Esophagus muscularis mucosa (tissue), 4 donors: ENCODE measurements around the gene SPARC. TPM values are rescaled to one million over a fixed set of nuclear protein-coding genes. Genes with fewer than 3 reads are reported as not detected.

Experiments used
- DNase-seq: peaks from one replicate; pipeline ENCODE4 v3.0.0-alpha.2; 2017; ENCODE audit errors: extremely low spot score
- H3K27ac ChIP-seq, 4 donors: fragments of 200-600 bp; sonication (generic); replicated peaks in 1 of 4; 1 replicate in 3 of 4; 2 replicates in 1 of 4; pipeline ENCODE4 v1.5.1; 2016 to 2019; ENCODE audit warnings: mild to moderate bottlenecking in 1 of 4
- H3K27me3 ChIP-seq, 4 donors: fragments of 200-600 bp; sonication (generic); one replicate each; pipeline versions ENCODE4 v1.5.1 to v1.6.0; 2016 to 2019
- H3K36me3 ChIP-seq, 4 donors: fragments of 200-600 bp; sonication (generic); one replicate each; pipeline ENCODE4 v1.5.1; 2016 to 2019
- H3K4me1 ChIP-seq, 4 donors: fragments of 200-600 bp; sonication (generic); one replicate each; pipeline ENCODE4 v1.5.1; 2016 to 2019
- H3K4me3 ChIP-seq, 4 donors: fragments of 200-600 bp; sonication (generic); 1 replicate in 2 of 4; 2 replicates in 2 of 4; pipeline ENCODE4 v1.5.1; 2016 to 2019; ENCODE audit warnings: mild to moderate bottlenecking in 4 of 4, moderate library complexity in 1 of 4
- H3K9me3 ChIP-seq, 4 donors: fragments of 200-600 bp; sonication (generic); 1 replicate in 3 of 4; 2 replicates in 1 of 4; pipeline ENCODE4 v1.5.1; 2016 to 2019
- CTCF ChIP-seq, 3 experiments: fragments of 200-600 bp in 2 of 3; fragments of 450-650 bp in 1 of 3; sonication (generic) in 2 of 3; IDR thresholded peaks; one replicate each; pipeline ENCODE4 v1.5.1; 2017 to 2019; ENCODE audit warnings: antibody characterized with exemption in 3 of 3, mild to moderate bottlenecking in 2 of 3, moderate library complexity in 1 of 3
- EP300 ChIP-seq: sonication (generic); formaldehyde crosslinking; IDR thresholded peaks from one replicate; pipeline ENCODE4 v1.6.1; 2017; ENCODE audit warnings: antibody characterized with exemption
- POLR2A ChIP-seq: fragments of 450-650 bp; IDR thresholded peaks from one replicate; pipeline ENCODE4 v1.6.1; 2017; ENCODE audit warnings: antibody characterized with exemption, moderate library complexity, mild to moderate bottlenecking, low read depth
- POLR2AphosphoS5 ChIP-seq, 2 donors: sonication (generic); formaldehyde crosslinking; IDR thresholded peaks; one replicate each; pipeline ENCODE4 v1.6.1; 2017; ENCODE audit warnings: antibody characterized with exemption in 2 of 2
- WGBS: methylation state at CpG from one replicate; pipeline ENCODE4 v1.1.5; 2018; 5-methylcytosine and 5-hydroxymethylcytosine counted together
- intact Hi-C: fragments of 100-400 bp; cut with DNase I; formaldehyde crosslinking; loops from one replicate; pipeline ENCODE4 v1.15.1; 2023
- total RNA-seq, 4 donors: library from RNA; depleted of rRNA; stranded (reverse); fragments of >200 nt; gene quantifications; one replicate each; pipeline versions ENCODE4 v1.1.0 to v1.2.1, GENCODE V29; 2016

SPARC gene
- total RNA-seq, 4 donors from 2014 or later: 269 to 875 (median 432) TPM

GRCh38 chr5:151670953-151671636 is 15.6 kb downstream of the SPARC start:
- TF ChIP-seq EP300 (no peak), CTCF (IDR thresholded peaks at IDR 0.05) (no peak), POLR2AphosphoS5 (IDR thresholded peaks at IDR 0.05) (peak; percentile 25 to 39), POLR2A (no peak)
- Histone ChIP-seq H3K27me3 (no peaks in the 10 kb centered on the region), H3K4me1 (peaks cover 86 to 98% (median 89%) of the 10 kb centered on the region in 4 donors), H3K4me3 (no peak overlapping the region), H3K27ac (peak overlapping the region; percentile 79 to 86 (median 84)), H3K36me3 (peaks cover 34 to 92% (median 83%) of the 10 kb centered on the region in 4 donors), H3K9me3 (no peaks in the 10 kb centered on the region)
- intact Hi-C loops: no loop called here
- 35% methylated on average over 5 of the region's 6 CpGs for whole genome bisulfite sequencing
- no peak for DNase-seq

GRCh38 chr5:151670083-151670686 is 16.5 kb downstream of the SPARC start:
- no peak for TF ChIP-seq POLR2AphosphoS5 (IDR thresholded peaks at IDR 0.05)
- no peak for TF ChIP-seq CTCF (IDR thresholded peaks at IDR 0.05)
- TF ChIP-seq POLR2A: no peak
- no peak for TF ChIP-seq EP300
- Histone ChIP-seq H3K4me3 (no peak overlapping the region), H3K36me3 (peaks cover 35 to 98% (median 88%) of the 10 kb centered on the region in 4 donors), H3K27ac (peak overlapping the region; percentile 79 to 86 (median 84)), H3K27me3 (no peaks in the 10 kb centered on the region), H3K9me3 (no peaks in the 10 kb centered on the region), H3K4me1 (peaks cover 86 to 98% (median 89%) of the 10 kb centered on the region in 4 donors)
- intact Hi-C loops: no loop called here
- 40% methylated on average over 4 of the region's 4 CpGs for WGBS
- no peak for DNase-seq

- DNase-seq: no peak
- H3K27ac ChIP-seq: peak overlapping the region in 3 of 4 donors; percentile 28 to 86 (median 75)
- TF ChIP-seq CTCF (IDR thresholded peaks at IDR 0.05) (no peak), POLR2A (no peak), POLR2AphosphoS5 (IDR thresholded peaks at IDR 0.05) (no peak), EP300 (no peak)
- intact Hi-C loops: no loop called here
- H3K4me3 ChIP-seq: no peak overlapping the region
- peaks cover 82 to 89% (median 84%) of the 10 kb centered on the region in 4 donors for H3K4me1 ChIP-seq
- WGBS: 77% methylated on average over 4 of the region's 7 CpGs
- no peaks in the 10 kb centered on the region for H3K9me3 ChIP-seq
- no peaks in the 10 kb centered on the region for H3K27me3 ChIP-seq
- peaks cover 32 to 99% (median 80%) of the 10 kb centered on the region in 4 donors for H3K36me3 ChIP-seq
These were observed 19.6 kb downstream of the SPARC start for GRCh38 chr5:151667083-151667482.

GRCh38 chr5:151665613-151666012 is 21.1 kb downstream of the SPARC start:
- no peak for TF ChIP-seq EP300
- TF ChIP-seq CTCF (IDR thresholded peaks at IDR 0.05): no peak
- no peak for TF ChIP-seq POLR2AphosphoS5 (IDR thresholded peaks at IDR 0.05)
- no peak for TF ChIP-seq POLR2A
- no peaks in the 10 kb centered on the region for H3K9me3 ChIP-seq
- H3K4me1 ChIP-seq: peaks cover 73 to 80% (median 74%) of the 10 kb centered on the region in 4 donors
- WGBS: 10% methylated on average over 2 of the region's 2 CpGs
- H3K27ac ChIP-seq: peak overlapping the region; percentile 57 to 78 (median 70)
- H3K4me3 ChIP-seq: no peak overlapping the region
- no peak for DNase-seq
- intact Hi-C loops: no loop called here
- H3K36me3 ChIP-seq: peaks cover 32 to 89% (median 77%) of the 10 kb centered on the region in 4 donors
- no peaks in the 10 kb centered on the region for H3K27me3 ChIP-seq
